Camera-type eye (tissue), 1 donor: ENCODE data around the gene AK1. TPM values are rescaled to one million over a fixed set of nuclear protein-coding genes. Genes with fewer than 3 reads are reported as not detected.

ENCODE experiments used
- total RNA-seq: library from RNA; depleted of rRNA; stranded (reverse); fragments of >200 nt; gene quantifications from one replicate; pipeline ENCODE4 v1.2.3, GENCODE V29; 2014

Gene AK1, protein sequence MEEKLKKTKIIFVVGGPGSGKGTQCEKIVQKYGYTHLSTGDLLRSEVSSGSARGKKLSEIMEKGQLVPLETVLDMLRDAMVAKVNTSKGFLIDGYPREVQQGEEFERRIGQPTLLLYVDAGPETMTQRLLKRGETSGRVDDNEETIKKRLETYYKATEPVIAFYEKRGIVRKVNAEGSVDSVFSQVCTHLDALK
- total RNA-seq, result 38.4 TPM

DNA sequence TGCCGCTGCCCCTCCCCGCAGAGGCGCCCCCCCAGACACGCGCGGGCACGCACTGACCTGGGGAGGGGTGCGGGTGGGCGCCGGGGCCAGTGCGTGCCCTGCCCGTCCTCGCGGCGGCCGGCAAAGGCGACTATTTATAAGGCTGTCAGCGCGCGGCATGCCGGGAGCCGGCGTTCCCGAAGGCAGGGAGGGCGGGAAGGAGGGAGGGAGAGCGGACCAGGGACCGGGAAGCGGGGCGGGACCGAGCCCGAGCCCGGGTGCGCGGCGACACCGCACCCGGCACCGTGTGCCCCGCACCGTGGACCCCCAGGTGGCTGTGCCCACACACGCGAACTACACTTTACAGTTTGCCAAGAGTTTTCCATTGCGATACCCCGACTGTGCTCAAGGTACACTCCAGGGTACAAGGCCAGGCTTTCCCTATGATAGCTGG is at the start of gene AK1:
Gene AK1, minus strand, starts transcription at position 110 of the 433 bp plus-strand sequence. CDS start 3,058 bp downstream, outside the sequence.

GRCh38 chr9:127916720-127917581 is 39.5 kb upstream of the AK1 start, which contains the start of gene ST6GALNAC4:
Gene ST6GALNAC4 (minus strand): TSS chr9:127917041. CDS start chr9:127916419, 622 bp downstream.

DNA sequence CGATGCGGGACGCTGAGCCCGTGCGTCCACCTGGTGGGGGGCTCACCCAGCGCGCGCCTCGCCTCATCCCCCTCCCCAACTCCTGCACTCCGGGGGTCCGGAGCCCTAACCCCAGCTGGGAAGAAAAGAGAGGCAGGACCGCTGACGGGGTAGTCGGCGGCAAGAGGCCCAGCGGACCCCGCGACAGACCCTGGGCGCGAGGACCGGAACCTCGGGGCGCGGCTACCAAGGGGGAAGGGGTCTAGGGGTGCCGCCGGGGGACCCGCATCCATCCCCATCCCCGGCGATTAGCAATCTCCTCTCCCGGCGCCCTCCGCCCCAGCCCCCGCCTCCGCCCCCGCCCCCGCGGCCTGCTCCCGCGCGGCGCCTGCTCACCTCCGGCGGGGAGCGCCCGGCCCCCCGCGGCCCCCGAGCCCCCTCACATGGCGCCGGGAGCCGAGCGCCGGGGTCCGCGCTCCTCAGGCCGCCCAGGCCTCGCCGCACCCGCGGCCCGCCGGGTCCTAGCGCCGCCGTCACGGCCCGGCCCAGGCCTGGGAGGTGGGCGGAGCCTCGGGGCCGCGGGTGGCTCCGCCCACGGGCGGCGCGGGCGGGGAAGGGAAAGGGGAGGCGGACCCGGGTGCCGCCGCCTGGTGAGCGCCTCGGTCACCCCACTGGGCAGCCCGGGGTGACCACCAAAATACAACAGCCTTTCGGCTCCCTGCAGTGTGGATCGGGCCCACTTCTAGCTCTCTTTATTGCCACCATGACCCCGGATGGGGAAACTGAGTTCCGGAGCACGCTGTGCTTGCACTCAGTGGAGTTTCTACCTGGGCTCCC is 21.9 kb upstream of the AK1 start, which contains the start of gene ST6GALNAC6:
Gene ST6GALNAC6, minus strand, starts transcription at position 476 of the 816 bp plus-strand sequence. CDS start 1,622 bp downstream, outside the sequence.

GRCh38 chr9:127854184-127854806 is 23.2 kb downstream of the AK1 start, which contains the start of gene ENG:
Gene ENG (minus strand): TSS chr9:127854658. CDS start chr9:127854355, 303 bp downstream.

Other genes starting within 250 kb of the AK1 start
- gene CFAP157, start 170.7 kb downstream of the AK1 start, total RNA-seq, result not detected
- 13.5 TPM for gene PTRH1, start 162.0 kb downstream of the AK1 start, total RNA-seq
- gene TTC16, start 161.6 kb downstream of the AK1 start, total RNA-seq, result not detected
- 11.1 TPM for gene TOR2A, start 142.4 kb downstream of the AK1 start, total RNA-seq
- 10.7 TPM for gene SH2D3C, start 99.0 kb downstream of the AK1 start, total RNA-seq
- 60.2 TPM for gene CDK9, start 91.6 kb downstream of the AK1 start, total RNA-seq
- gene FPGS, start 74.8 kb downstream of the AK1 start, total RNA-seq, result 45.4 TPM
- gene ENG, start 23.0 kb downstream of the AK1 start, total RNA-seq, result 21.5 TPM
- 22.2 TPM for gene ST6GALNAC6, start 21.9 kb upstream of the AK1 start, total RNA-seq
- gene ST6GALNAC4, start 39.4 kb upstream of the AK1 start, total RNA-seq, result 12.4 TPM
- gene PIP5KL1, start 53.1 kb upstream of the AK1 start, total RNA-seq, result 3.2 TPM
- 13.2 TPM for gene DPM2, start 60.2 kb upstream of the AK1 start, total RNA-seq
- 22.5 TPM for gene EEIG1, start 103.3 kb upstream of the AK1 start, total RNA-seq
- 10.6 TPM for gene NAIF1, start 189.6 kb upstream of the AK1 start, total RNA-seq
- gene SLC25A25, start 190.6 kb upstream of the AK1 start, total RNA-seq, result 24.4 TPM